Suprapubic skin (tissue), 4 donors: ENCODE results near the gene BEX2. TPM values are rescaled to one million over a fixed set of nuclear protein-coding genes. Genes with fewer than 3 reads are reported as not detected.

Experiments used
- DNase-seq, 2 donors: peaks; one replicate each; pipeline ENCODE4 v3.0.0-alpha.2; 2019; ENCODE audit warnings: low spot score in 2 of 2
- H3K27ac ChIP-seq: fragments of 200-600 bp; sonication (generic); one replicate; pipeline ENCODE4 v1.5.1; 2019
- H3K27me3 ChIP-seq: fragments of 200-600 bp; sonication (generic); one replicate; pipeline ENCODE4 v1.5.1; 2019
- H3K36me3 ChIP-seq: fragments of 200-600 bp; sonication (generic); one replicate; pipeline ENCODE4 v1.5.1; 2019
- H3K4me1 ChIP-seq: fragments of 200-600 bp; sonication (generic); one replicate; pipeline ENCODE4 v1.5.1; 2019
- H3K4me3 ChIP-seq: fragments of 200-600 bp; sonication (generic); one replicate; pipeline ENCODE4 v1.5.1; 2019; ENCODE audit warnings: mild to moderate bottlenecking
- H3K9me3 ChIP-seq: fragments of 200-600 bp; sonication (generic); one replicate; pipeline ENCODE4 v1.5.1; 2019
- CTCF ChIP-seq, 2 donors: fragments of 200-600 bp in 1 of 2; fragments of 450-650 bp in 1 of 2; sonication (generic) in 1 of 2; IDR thresholded peaks; one replicate each; pipeline ENCODE4 v1.5.1; 2016 to 2019; ENCODE audit warnings: antibody characterized with exemption in 2 of 2, mild to moderate bottlenecking in 1 of 2, moderate library complexity in 1 of 2
- EP300 ChIP-seq: sonication (generic); formaldehyde crosslinking; IDR thresholded peaks from one replicate; pipeline ENCODE4 v1.6.1; 2017; ENCODE audit warnings: antibody characterized with exemption
- POLR2A ChIP-seq, 2 donors: fragments of 450-650 bp; IDR thresholded peaks; one replicate each; pipeline ENCODE4 v1.6.1; 2017; ENCODE audit warnings: antibody characterized with exemption in 2 of 2, mild to moderate bottlenecking in 2 of 2, moderate library complexity in 2 of 2
- POLR2AphosphoS5 ChIP-seq, 3 donors: sonication (generic); formaldehyde crosslinking; IDR thresholded peaks; one replicate each; pipeline ENCODE4 v1.6.1; 2017; ENCODE audit warnings: antibody characterized with exemption in 3 of 3
- WGBS: methylation state at CpG from one replicate; pipeline ENCODE4 v1.1.5; 2018; 5-methylcytosine and 5-hydroxymethylcytosine counted together
- total RNA-seq, 4 donors: library from RNA; depleted of rRNA; stranded (reverse); fragments of >200 nt; gene quantifications; one replicate each; pipeline ENCODE4 v1.1.0, GENCODE V29; 2016

The BEX2 gene
- total RNA-seq, 4 donors from 2014 or later: 10.1 to 16.4 (median 13.3) TPM

DNA sequence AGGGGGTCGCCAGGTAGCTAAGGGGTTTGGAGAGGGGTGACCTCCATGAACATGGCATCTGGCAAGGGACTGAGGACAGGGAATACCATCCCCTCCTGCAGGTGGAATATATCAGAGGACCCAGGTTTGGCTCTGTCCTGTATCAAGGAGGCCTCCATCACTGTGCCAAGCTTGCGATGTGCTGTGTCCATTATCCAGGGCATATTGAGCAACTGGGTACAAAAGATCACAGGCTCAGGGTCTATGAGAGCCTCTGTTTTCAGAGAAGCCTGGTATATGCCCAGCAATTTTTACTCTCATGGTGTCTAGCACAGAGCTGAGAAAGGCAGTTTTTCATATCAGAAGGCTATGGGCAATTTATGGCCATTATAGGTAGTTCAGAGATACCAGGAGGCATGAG lies 17.7 kb downstream of the BEX2 start:
- Histone ChIP-seq H3K9me3 (no peaks in the 10 kb centered on the region), H3K27ac (no peak overlapping the region), H3K36me3 (no peaks in the 10 kb centered on the region), H3K4me3 (no peak overlapping the region), H3K27me3 (no peaks in the 10 kb centered on the region), H3K4me1 (no peaks in the 10 kb centered on the region)
- WGBS: 100% methylated on average over 1 of the region's 2 CpGs
- DNase-seq: no peak
- TF ChIP-seq POLR2A (IDR thresholded peaks at IDR 0.05) (no peak), EP300 (no peak), CTCF (IDR thresholded peaks at IDR 0.05) (no peak), POLR2AphosphoS5 (IDR thresholded peaks at IDR 0.05) (no peak)

DNA sequence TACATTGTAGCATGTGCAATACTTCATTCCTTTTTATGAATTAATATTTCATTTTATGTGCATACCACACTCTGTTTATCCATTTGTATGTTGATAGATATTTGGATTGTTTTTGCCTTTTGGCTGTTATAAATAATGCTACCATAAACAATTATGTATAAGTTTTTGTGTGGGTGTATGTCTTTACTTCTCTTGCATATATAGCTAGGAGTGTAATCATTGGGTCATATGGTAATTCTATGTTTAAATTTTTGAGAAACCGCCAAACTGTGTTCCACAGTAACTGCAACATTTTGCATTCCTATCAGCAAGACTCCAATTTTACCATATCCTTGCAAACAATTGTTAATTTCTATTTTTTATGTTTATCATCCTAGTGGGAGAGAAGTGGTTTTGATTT lies 31.2 kb downstream of the BEX2 start:
- Histone ChIP-seq H3K27ac (no peak overlapping the region), H3K9me3 (no peaks in the 10 kb centered on the region), H3K4me3 (no peak overlapping the region), H3K36me3 (no peaks in the 10 kb centered on the region), H3K27me3 (peaks cover 3% of the 10 kb centered on the region), H3K4me1 (peaks cover 6% of the 10 kb centered on the region)
- WGBS: 55% methylated on average over 1 of the region's 1 CpG
- TF ChIP-seq POLR2A (IDR thresholded peaks at IDR 0.05): no peak
- no peak for DNase-seq

GRCh38 chrX:103276581-103277002 lies 34.2 kb downstream of the BEX2 start, which contains the start of gene TCEAL5:
TCEAL5 (minus strand) TSS chrX:103276750; CDS start chrX:103274563, 2,187 bp downstream.
- no peak for DNase-seq
- Histone ChIP-seq H3K36me3 (no peaks in the 10 kb centered on the region), H3K27ac (no peak within 1 kb of the TSS), H3K9me3 (no peaks in the 10 kb centered on the region), H3K27me3 (peaks cover 3% of the 10 kb centered on the region), H3K4me1 (peaks cover 6% of the 10 kb centered on the region), H3K4me3 (peak within 1 kb of the TSS; percentile 5)
- WGBS: 26% methylated on average over 15 of the region's 17 CpGs
- TF ChIP-seq EP300 (no peak), POLR2A (IDR thresholded peaks at IDR 0.05) (no peak), POLR2AphosphoS5 (IDR thresholded peaks at IDR 0.05) (no peak), CTCF (IDR thresholded peaks at IDR 0.05) (no peak)

DNA sequence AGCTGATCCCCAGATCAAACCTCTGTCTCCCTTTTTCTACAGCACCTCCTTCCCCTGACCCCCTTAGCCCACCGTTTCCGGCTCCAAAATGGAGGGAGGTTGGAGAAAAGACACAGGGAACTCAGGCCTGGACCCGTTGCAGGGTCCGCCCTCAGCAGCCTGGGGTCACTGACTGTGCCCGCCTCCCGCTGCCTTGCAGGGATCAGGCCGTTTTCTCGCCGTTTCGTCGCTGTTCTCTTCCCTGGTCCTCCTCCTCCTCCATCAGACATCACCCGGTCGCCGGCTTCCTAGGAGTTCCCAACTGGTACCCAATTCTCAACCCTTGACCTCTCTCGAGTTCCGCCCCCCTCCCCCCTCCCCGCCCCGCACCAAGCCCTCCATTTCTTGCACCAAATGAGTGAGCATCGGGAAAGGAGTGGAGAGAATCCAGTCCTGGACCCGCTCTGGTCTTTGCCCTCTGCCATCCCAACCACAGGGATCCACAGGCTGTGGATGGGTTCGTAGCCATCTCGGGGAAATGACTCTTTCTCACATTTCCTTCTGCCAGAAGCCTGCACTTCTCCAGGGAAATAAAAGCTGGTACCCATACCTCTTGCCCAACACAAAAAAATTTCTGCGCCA lies 34.7 kb downstream of the BEX2 start:
- no peaks in the 10 kb centered on the region for H3K36me3 ChIP-seq
- H3K4me3 ChIP-seq: peak overlapping the region; percentile 5
- peaks cover 6% of the 10 kb centered on the region for H3K4me1 ChIP-seq
- no peak overlapping the region for H3K27ac ChIP-seq
- no peak for DNase-seq
- H3K27me3 ChIP-seq: peaks cover 3% of the 10 kb centered on the region
- TF ChIP-seq EP300 (no peak), POLR2A (IDR thresholded peaks at IDR 0.05) (no peak)
- H3K9me3 ChIP-seq: no peaks in the 10 kb centered on the region
- WGBS: 36% methylated on average over 21 of the region's 23 CpGs

DNA sequence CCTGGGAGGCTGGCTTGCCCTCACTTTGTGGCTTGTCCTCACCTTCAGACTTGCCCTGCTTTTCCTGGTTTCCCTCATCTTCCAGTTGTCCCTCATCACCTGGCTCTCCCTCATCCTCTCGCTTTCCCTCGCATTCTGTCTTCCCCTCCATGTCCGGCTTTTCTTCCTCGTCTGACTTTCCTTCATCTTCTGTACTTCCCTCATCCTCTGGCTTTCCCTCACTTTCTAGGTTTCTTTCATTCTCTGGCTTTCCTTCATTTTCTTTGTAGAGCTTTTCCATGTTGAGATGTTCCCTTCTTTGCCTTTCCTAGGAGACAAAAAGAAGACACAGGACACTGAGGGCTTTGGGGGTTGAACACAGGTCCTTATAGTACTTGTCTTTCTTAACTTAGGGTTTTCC lies 36.5 kb downstream of the BEX2 start:
- no peak for DNase-seq
- H3K27ac ChIP-seq: no peak overlapping the region
- H3K4me3 ChIP-seq: no peak overlapping the region
- no peaks in the 10 kb centered on the region for H3K9me3 ChIP-seq
- H3K36me3 ChIP-seq: no peaks in the 10 kb centered on the region
- peaks cover 6% of the 10 kb centered on the region for H3K4me1 ChIP-seq
- H3K27me3 ChIP-seq: peaks cover 3% of the 10 kb centered on the region
- 83% methylated on average over 4 of the region's 4 CpGs for WGBS
- TF ChIP-seq POLR2AphosphoS5 (IDR thresholded peaks at IDR 0.05) (no peak), POLR2A (IDR thresholded peaks at IDR 0.05) (no peak), CTCF (IDR thresholded peaks at IDR 0.05) (no peak), EP300 (no peak)

Other genes starting within 250 kb of the BEX2 start
- gene BEX1, start 246.8 kb downstream of the BEX2 start, total RNA-seq: 1 to 10 TPM in 2 of 4 donors, not detected in 2; 2.0 to 2.1 TPM
- 1 to 10 TPM in 1 of 4 donors, under 1 TPM in 1, not detected in 2; 0.93 to 4.8 TPM for gene NXF3, start 217.8 kb downstream of the BEX2 start, total RNA-seq
- 10 to 100 TPM; 10.7 to 25.3 (median 18.8) TPM for gene BEX4, start 95.9 kb downstream of the BEX2 start, total RNA-seq
- 10 to 100 TPM; 39.4 to 50.6 (median 45.2) TPM for gene TCEAL8, start 55.8 kb downstream of the BEX2 start, total RNA-seq
- gene TCEAL5, start 34.2 kb downstream of the BEX2 start, total RNA-seq: not detected
- gene TCEAL7, start 19.2 kb upstream of the BEX2 start, total RNA-seq: 1 to 10 TPM in 3 of 4 donors, under 1 TPM in 1; 0.72 to 2.5 (median 1.9) TPM
- gene TCEAL9, start 45.5 kb upstream of the BEX2 start, total RNA-seq: 10 to 100 TPM; 17.4 to 28.0 (median 25.0) TPM
- gene BEX3, start 65.5 kb upstream of the BEX2 start, total RNA-seq: 10 to 100 TPM; 43.8 to 71.7 (median 51.3) TPM
- gene RAB40A, start 208.5 kb upstream of the BEX2 start, total RNA-seq: 1 to 10 TPM in 2 of 4 donors, under 1 TPM in 1, not detected in 1; 0.31 to 2.4 (median 2.3) TPM